ENCODE results near the gene MARK1.

- no peak for TF ChIP-seq CTCF (IDR thresholded peaks at IDR 0.05)
- no peak for TF ChIP-seq POLR2AphosphoS5 (IDR thresholded peaks at IDR 0.05)
These were observed 23.6 kb upstream of the MARK1 start for GRCh38 chr1:220504329-220504728.
